GM12878 (cell line): ENCODE results near the gene C17orf78.

Source experiments
- EP300 ChIP-seq, 2 experiments: fragments of 150-350 bp in 1 of 2; IDR thresholded peaks; 2 replicates each; pipeline ENCODE4 v1.6.1; 2011 to 2012; ENCODE audit warnings: low read depth in 2 of 2, low read length in 2 of 2, borderline replicate concordance in 1 of 2, improper control_type of control experiment in 1 of 2, inconsistent platforms in 1 of 2; ENCODE audit not compliant: control insufficient read depth in 1 of 2
- FOS ChIP-seq: IDR thresholded peaks from 3 replicates; pipeline ENCODE4 v1.6.1; 2011; ENCODE audit warnings: borderline replicate concordance; ENCODE audit not compliant: insufficient read length; ENCODE audit errors: extremely low read depth
- KDM1A ChIP-seq: fragments of 200-600 bp; sonication (generic); IDR thresholded peaks from 2 replicates; pipeline ENCODE4 v1.6.1; 2016; ENCODE audit warnings: borderline replicate concordance
- TCF12 ChIP-seq: IDR thresholded peaks from 2 replicates; pipeline ENCODE4 v1.6.1; 2011; ENCODE audit warnings: low read depth, mild to moderate bottlenecking, low read length
- TCF7 ChIP-seq: IDR thresholded peaks from 2 replicates; pipeline ENCODE4 v1.6.1; 2014; ENCODE audit warnings: antibody characterized with exemption, borderline replicate concordance

DNA sequence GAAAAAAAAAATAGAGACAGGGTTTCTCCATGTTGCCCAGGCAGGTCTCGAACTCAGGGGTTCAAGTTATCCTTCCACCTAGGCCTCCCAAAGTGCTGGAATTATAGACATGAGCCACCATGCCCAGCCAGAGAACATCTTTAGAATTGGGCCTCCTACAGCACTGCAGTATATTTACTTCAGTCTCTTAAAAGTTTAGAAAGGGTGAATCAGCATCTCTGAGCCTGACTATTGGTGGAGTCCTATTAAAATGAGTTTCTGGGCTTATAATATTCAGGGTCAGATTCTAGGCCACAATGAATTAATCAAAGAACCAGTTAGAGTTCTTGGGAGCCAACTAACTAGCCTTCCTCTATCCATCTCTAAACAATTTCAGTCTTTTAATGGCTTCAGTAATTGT is 53.7 kb downstream of the C17orf78 start:
- no peak for TF ChIP-seq FOS
- TF ChIP-seq TCF7: no peak
- no peak for TF ChIP-seq TCF12
- no peak for TF ChIP-seq EP300 (IDR thresholded peaks at IDR 0.05; ENCODE audit: borderline replicate concordance in 1 of 2, control insufficient read depth in 1 of 2, low read depth in 2 of 2, low read length in 2 of 2)
- no peak for TF ChIP-seq KDM1A
